Mesenchymal stem cell (in vitro differentiated cells and primary cell): Measurements from ENCODE around the gene CBX3.

Experiments used
- DNase-seq: peaks from one replicate; pipeline ENCODE4 v3.0.0-alpha.2; 2013
- H2AFZ ChIP-seq: one replicate; pipeline ENCODE4 v1.6.1; 2013; ENCODE audit warnings: low read depth, mild to moderate bottlenecking, control low read depth, inconsistent platforms, low read length, moderate library complexity
- H2AK5ac ChIP-seq: 2 replicates; pipeline ENCODE4 v1.6.1; 2013; ENCODE audit warnings: low read length, moderate library complexity, mild to moderate bottlenecking, inconsistent platforms; ENCODE audit not compliant: severe bottlenecking
- H2BK120ac ChIP-seq: one replicate; pipeline ENCODE4 v1.6.1; 2013; ENCODE audit warnings: low read depth, mild to moderate bottlenecking, inconsistent platforms, low read length, moderate library complexity
- H2BK12ac ChIP-seq, 2 experiments: one replicate each; pipeline ENCODE4 v1.6.1; 2013; ENCODE audit warnings: inconsistent platforms in 2 of 2, low read length in 2 of 2, mild to moderate bottlenecking in 2 of 2, moderate library complexity in 2 of 2, control low read depth in 1 of 2
- H2BK15ac ChIP-seq: one replicate; pipeline ENCODE4 v1.6.1; 2013; ENCODE audit warnings: mild to moderate bottlenecking, low read depth, inconsistent platforms; ENCODE audit not compliant: poor library complexity, severe bottlenecking
- H2BK5ac ChIP-seq: 2 replicates; pipeline ENCODE4 v1.6.1; 2013; ENCODE audit warnings: low read depth, mild to moderate bottlenecking, low read length, control low read depth, inconsistent platforms; ENCODE audit not compliant: poor library complexity, severe bottlenecking
- H3K14ac ChIP-seq, 2 experiments: one replicate each; pipeline ENCODE4 v1.6.1; 2013; ENCODE audit warnings: inconsistent platforms in 2 of 2, low read length in 2 of 2, control low read depth in 1 of 2, mild to moderate bottlenecking in 1 of 2, moderate library complexity in 1 of 2
- H3K18ac ChIP-seq, 2 experiments: one replicate each; pipeline ENCODE4 v1.6.1; 2013; ENCODE audit warnings: inconsistent platforms in 2 of 2, low read length in 2 of 2, control low read depth in 1 of 2, low read depth in 1 of 2, mild to moderate bottlenecking in 1 of 2
- H3K23ac ChIP-seq, 2 experiments: one replicate each; pipeline ENCODE4 v1.6.1; 2013; ENCODE audit warnings: inconsistent platforms in 2 of 2, low read length in 2 of 2, mild to moderate bottlenecking in 2 of 2, moderate library complexity in 2 of 2, control low read depth in 1 of 2
- H3K27ac ChIP-seq: 2 replicates; pipeline ENCODE4 v1.5.1; 2013; ENCODE audit warnings: mild to moderate bottlenecking, moderate library complexity, low read length, control low read depth, inconsistent platforms; ENCODE audit not compliant: poor library complexity, severe bottlenecking
- H3K27me3 ChIP-seq, 2 experiments: 2 replicates each; pipeline versions ENCODE4 v1.6.1 to v1.7.0; 2013; ENCODE audit warnings: low read length in 2 of 2, mild to moderate bottlenecking in 2 of 2, moderate library complexity in 2 of 2, control low read depth in 1 of 2, inconsistent platforms in 1 of 2; ENCODE audit not compliant: control insufficient read depth in 1 of 2, insufficient read depth in 1 of 2
- H3K36me3 ChIP-seq, 2 experiments: 2 replicates each; pipeline versions ENCODE4 v1.6.1 to v1.7.0; 2013; ENCODE audit warnings: low read length in 2 of 2, control low read depth in 1 of 2, inconsistent platforms in 1 of 2, low read depth in 1 of 2, mild to moderate bottlenecking in 1 of 2; ENCODE audit not compliant: insufficient read depth in 2 of 2, control insufficient read depth in 1 of 2
- H3K4ac ChIP-seq, 2 experiments: one replicate each; pipeline ENCODE4 v1.6.1; 2013; ENCODE audit warnings: inconsistent platforms in 2 of 2, low read length in 2 of 2, mild to moderate bottlenecking in 2 of 2, moderate library complexity in 2 of 2, control low read depth in 1 of 2, low read depth in 1 of 2
- H3K4me1 ChIP-seq: 2 replicates; pipeline ENCODE4 v1.6.1; 2013; ENCODE audit warnings: low read depth, low read length, control low read depth; ENCODE audit not compliant: control insufficient read depth, insufficient read depth
- H3K4me2 ChIP-seq: 2 replicates; pipeline ENCODE4 v1.6.1; 2013; ENCODE audit warnings: low read length, mild to moderate bottlenecking, inconsistent platforms; ENCODE audit not compliant: poor library complexity, severe bottlenecking
- H3K4me3 ChIP-seq, 2 experiments: 2 replicates each; pipeline versions ENCODE4 v1.5.1 to v1.7.0; 2013; ENCODE audit warnings: low read length in 2 of 2, mild to moderate bottlenecking in 2 of 2, control low read depth in 1 of 2, low read depth in 1 of 2; ENCODE audit not compliant: insufficient read depth in 1 of 2
- H3K79me1 ChIP-seq: replicated peaks from 2 replicates; pipeline ENCODE4 v1.6.1; 2013; ENCODE audit warnings: mild to moderate bottlenecking, control low read depth, low read length, inconsistent platforms; ENCODE audit not compliant: poor library complexity, severe bottlenecking
- H3K9ac ChIP-seq: 2 replicates; pipeline ENCODE4 v1.7.0; 2013; ENCODE audit warnings: mild to moderate bottlenecking, low read length, moderate library complexity
- H3K9me3 ChIP-seq: 2 replicates; pipeline ENCODE4 v1.7.0; 2013; ENCODE audit warnings: mild to moderate bottlenecking, low read length; ENCODE audit not compliant: control insufficient read depth
- H4K8ac ChIP-seq: one replicate; pipeline ENCODE4 v1.6.1; 2013; ENCODE audit warnings: inconsistent platforms, mild to moderate bottlenecking, low read length, moderate library complexity
- H4K91ac ChIP-seq: one replicate; pipeline ENCODE4 v1.6.1; 2013; ENCODE audit warnings: mild to moderate bottlenecking, low read length, inconsistent platforms
- WGBS: methylation state at CpG from one replicate; pipeline ENCODE4 v1.1.7; 2013; ENCODE audit warnings: mixed read lengths; 5-methylcytosine and 5-hydroxymethylcytosine counted together

CBX3 gene

DNA sequence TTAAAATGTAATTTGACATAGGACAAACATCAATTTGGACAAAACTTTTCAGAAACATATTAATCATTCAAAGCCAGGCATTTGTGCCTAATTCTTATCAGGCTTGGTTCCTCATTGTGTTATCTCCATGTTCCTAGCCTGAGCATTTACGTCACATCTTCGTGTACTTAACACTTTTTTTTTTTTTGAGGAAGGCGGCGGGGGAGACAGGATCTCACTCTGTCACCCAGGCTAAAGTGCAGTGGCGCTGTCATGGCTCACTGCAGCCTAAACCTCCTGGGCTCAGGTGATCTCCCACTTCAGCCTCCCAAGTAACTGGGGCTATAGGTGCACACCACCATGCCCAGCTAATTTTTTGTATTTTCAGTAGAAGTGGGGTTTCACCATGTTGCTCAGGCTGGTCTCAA, 20.8 kb upstream of the CBX3 start:
- H3K27me3 ChIP-seq = no peaks in the 10 kb centered on the region

DNA sequence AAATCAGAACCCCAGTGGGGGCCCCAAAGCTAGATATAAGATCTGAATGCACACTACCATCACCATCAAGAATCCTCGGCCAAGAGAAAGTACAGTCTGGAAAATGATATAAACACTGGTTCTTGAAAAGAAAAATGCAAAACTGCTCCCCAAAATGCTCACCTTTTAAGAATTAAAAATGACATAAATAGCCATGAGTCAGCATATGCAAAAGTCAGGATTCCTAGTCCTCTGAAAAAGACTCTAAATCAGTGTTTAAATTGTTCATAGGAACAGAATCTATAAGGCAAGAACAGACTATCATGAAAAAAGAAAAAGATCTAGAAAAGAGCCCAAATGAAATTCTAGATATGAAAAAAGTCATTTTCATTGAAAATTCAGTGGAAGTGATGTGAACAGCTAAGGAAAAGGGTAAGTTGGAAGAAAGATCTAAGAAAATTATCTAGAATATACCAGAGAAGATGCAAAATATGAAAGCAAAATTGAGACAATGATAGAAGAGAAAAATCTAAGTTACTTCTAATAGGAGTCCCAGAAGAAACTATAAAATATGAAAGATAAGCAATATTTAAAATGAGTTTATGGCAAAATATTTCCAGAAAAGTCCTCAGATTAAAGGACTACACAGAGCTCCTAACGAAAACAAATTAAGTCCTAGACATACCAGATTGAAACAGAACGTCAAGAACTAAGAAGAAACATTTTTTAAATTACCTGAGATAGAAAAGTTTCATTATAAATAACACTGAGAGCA, 19.9 kb upstream of the CBX3 start:
- Histone ChIP-seq H3K4me3 (no peak overlapping the region), H2BK12ac (no peak overlapping the region), H3K36me3 (peaks cover 8 to 14% of the 10 kb centered on the region in 2 experiments), H3K27me3 (no peaks in the 10 kb centered on the region), H3K4ac (no peak overlapping the region), H2AK5ac (no peak overlapping the region), H2AFZ (no peak overlapping the region), H3K23ac (no peak overlapping the region), H2BK15ac (no peak overlapping the region), H2BK5ac (no peak overlapping the region), H3K27ac (peak overlapping the region; percentile 25), H3K9me3 (no peaks in the 10 kb centered on the region), H2BK120ac (no peak overlapping the region), H3K79me1 (no peaks in the 10 kb centered on the region), H4K91ac (no peak overlapping the region), H3K4me1 (peaks cover 9% of the 10 kb centered on the region), H3K9ac (no peak overlapping the region), H3K18ac (no peak overlapping the region), H4K8ac (no peak overlapping the region), H3K4me2 (no peak overlapping the region), H3K14ac (no peak overlapping the region)
- 100% methylated on average over 1 of the region's 3 CpGs for WGBS
- no peak for DNase-seq

More for the DNA sequence above, 20.8 kb upstream of the CBX3 start:
- Histone ChIP-seq H3K79me1 (no peaks in the 10 kb centered on the region), H3K27ac (no peak overlapping the region), H3K4ac (no peak overlapping the region), H3K4me1 (peaks cover 9% of the 10 kb centered on the region), H3K18ac (peak overlapping the region in 1 of 2 experiments; percentile 0), H3K4me3 (no peak overlapping the region), H3K36me3 (peaks cover 8% of the 10 kb centered on the region in 2 experiments), H3K23ac (no peak overlapping the region), H4K91ac (no peak overlapping the region), H4K8ac (no peak overlapping the region), H2BK5ac (no peak overlapping the region), H3K9ac (no peak overlapping the region), H3K4me2 (no peak overlapping the region), H3K14ac (no peak overlapping the region), H2AK5ac (no peak overlapping the region), H3K9me3 (no peaks in the 10 kb centered on the region), H2AFZ (no peak overlapping the region), H2BK15ac (no peak overlapping the region), H2BK12ac (no peak overlapping the region), H2BK120ac (no peak overlapping the region)
- DNase-seq = no peak
- WGBS = 78% methylated on average over 5 of the region's 5 CpGs

DNA sequence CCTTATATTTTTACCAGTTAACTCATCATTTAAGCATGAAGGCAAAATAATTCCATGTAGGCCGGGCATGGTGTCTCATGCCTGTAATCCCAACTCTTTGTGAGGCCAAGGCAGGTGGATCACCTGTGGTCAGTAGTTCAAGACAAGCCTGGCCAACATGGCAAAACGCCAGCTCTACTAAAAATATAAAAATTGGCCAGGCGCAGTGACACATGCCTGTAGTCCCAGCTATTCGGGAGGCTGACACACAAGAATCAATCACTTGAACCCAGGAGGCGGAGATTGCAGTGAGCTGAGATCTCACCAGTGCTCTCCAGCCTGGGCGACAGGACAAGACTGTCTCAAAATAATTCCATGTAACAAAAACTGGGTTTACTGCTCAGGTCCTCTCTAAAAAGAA, 19.3 kb upstream of the CBX3 start:
- H3K23ac ChIP-seq = no peak overlapping the region
- 89% methylated on average over 6 of the region's 6 CpGs for WGBS
- no peak overlapping the region for H2BK120ac ChIP-seq
- no peak overlapping the region for H3K14ac ChIP-seq
- no peak overlapping the region for H3K18ac ChIP-seq
- H3K9ac ChIP-seq = no peak overlapping the region
- no peak overlapping the region for H2BK15ac ChIP-seq
- no peak overlapping the region for H2AFZ ChIP-seq
- H3K27me3 ChIP-seq = no peaks in the 10 kb centered on the region
- H3K36me3 ChIP-seq = peaks cover 8 to 19% of the 10 kb centered on the region in 2 experiments
- H2AK5ac ChIP-seq = no peak overlapping the region
- H2BK12ac ChIP-seq = no peak overlapping the region
- no peak overlapping the region for H2BK5ac ChIP-seq
- peaks cover under 1% of the 10 kb centered on the region for H3K79me1 ChIP-seq
- no peak for DNase-seq
- peaks cover 8% of the 10 kb centered on the region for H3K4me1 ChIP-seq
- H3K9me3 ChIP-seq = no peaks in the 10 kb centered on the region
- peak overlapping the region; percentile 55 for H3K27ac ChIP-seq
- no peak overlapping the region for H4K91ac ChIP-seq
- H4K8ac ChIP-seq = no peak overlapping the region
- no peak overlapping the region for H3K4me3 ChIP-seq
- H3K4me2 ChIP-seq = no peak overlapping the region
- no peak overlapping the region for H3K4ac ChIP-seq

DNA sequence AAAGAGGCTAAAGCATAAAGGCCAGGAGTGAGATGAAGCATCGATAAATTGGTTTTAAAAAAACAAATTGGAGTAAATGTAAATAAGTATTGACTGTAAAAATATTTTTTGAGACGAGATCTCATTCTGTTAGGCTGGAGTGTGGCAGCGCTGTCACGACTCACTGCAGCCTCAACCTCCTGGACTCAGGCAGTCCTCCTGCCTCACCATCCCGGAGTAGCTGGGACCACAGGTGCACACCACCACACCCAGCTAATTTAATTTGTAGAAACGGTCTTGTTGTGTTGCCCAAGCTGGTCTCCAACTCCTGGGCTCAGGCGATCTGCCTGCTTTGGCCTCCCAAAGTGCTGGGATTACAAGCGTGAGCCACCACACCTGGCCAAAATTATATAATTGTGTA, 18.8 kb upstream of the CBX3 start:
- Histone ChIP-seq H3K79me1 (peaks cover 1% of the 10 kb centered on the region), H2BK5ac (no peak overlapping the region), H3K23ac (no peak overlapping the region), H3K9me3 (no peaks in the 10 kb centered on the region), H4K91ac (no peak overlapping the region), H3K9ac (no peak overlapping the region), H2AFZ (no peak overlapping the region), H3K27me3 (no peaks in the 10 kb centered on the region), H3K4me1 (peaks cover 7% of the 10 kb centered on the region), H3K27ac (peak overlapping the region; percentile 55), H4K8ac (peak overlapping the region; percentile 22), H2BK120ac (no peak overlapping the region), H3K4me3 (no peak overlapping the region), H3K14ac (no peak overlapping the region), H2AK5ac (no peak overlapping the region), H3K36me3 (peaks cover 10 to 24% of the 10 kb centered on the region in 2 experiments), H3K18ac (no peak overlapping the region), H3K4ac (no peak overlapping the region), H3K4me2 (no peak overlapping the region), H2BK12ac (no peak overlapping the region), H2BK15ac (no peak overlapping the region)
- 89% methylated on average over 8 of the region's 8 CpGs for WGBS
- no peak for DNase-seq
